ENCODE data around the gene CAB39.
A peak's percentile ranks its signal among the peaks of the same experiment; 100 is the strongest.
"Not testable (repeated sequence)": the region's sequence is repeated elsewhere in the genome, so short reads cannot be mapped to it uniquely, and the experiment has no call there.

The CAB39 gene

GRCh38 chr2:230684270-230685168 lies 28.1 kb upstream of the CAB39 start:
- no peak for DNase-seq

GRCh38 chr2:230685178-230685577 lies 27.5 kb upstream of the CAB39 start:
- no peak for DNase-seq

- DNase-seq, result no peak
These were observed 25.1 kb upstream of the CAB39 start for GRCh38 chr2:230687498-230687897.

GRCh38 chr2:230688490-230688889 lies 24.2 kb upstream of the CAB39 start:
- DNase-seq, result no peak

DNA sequence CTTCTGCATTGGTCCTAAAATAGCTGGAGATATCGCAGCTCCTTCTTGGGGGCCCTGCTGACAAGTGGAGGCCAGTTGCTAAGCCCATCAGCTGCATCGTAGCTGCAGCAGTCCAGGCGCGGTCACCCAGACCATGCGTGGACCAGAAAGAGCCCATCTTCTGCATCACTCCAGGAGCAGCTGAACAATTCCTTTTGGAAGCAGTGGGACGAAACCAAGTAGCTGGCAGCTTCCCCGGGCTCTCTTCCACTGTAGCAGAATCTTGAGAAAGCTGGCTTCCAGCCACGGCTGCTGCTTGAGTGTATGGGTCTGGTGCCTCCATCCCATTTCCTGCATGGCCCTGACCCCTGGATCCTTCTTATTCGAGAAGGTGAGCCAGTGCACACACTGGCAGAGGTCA lies 22.2 kb upstream of the CAB39 start:
- no peak for DNase-seq

GRCh38 chr2:230691005-230691647 lies 21.5 kb upstream of the CAB39 start:
- DNase-seq, result no peak

DNA sequence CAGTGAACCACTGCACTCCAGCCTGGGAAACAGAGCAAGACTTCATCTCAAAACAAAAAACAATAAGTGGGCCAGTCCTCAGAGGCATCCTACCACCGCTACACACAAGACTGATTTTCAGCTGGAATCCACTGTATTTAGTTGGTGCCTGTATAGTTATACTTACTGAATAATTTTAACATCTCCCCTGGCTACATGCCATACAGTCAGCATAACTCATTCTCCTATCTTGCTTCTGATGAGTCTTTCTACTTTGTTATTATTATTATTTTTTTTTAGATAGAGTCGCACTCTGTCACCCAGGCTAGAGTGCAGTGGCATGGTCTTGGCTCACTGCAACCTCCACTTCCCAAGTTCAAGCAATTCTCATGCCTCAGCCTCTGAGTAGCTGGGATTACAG lies 19.9 kb upstream of the CAB39 start:
- DNase-seq, result no peak

DNA sequence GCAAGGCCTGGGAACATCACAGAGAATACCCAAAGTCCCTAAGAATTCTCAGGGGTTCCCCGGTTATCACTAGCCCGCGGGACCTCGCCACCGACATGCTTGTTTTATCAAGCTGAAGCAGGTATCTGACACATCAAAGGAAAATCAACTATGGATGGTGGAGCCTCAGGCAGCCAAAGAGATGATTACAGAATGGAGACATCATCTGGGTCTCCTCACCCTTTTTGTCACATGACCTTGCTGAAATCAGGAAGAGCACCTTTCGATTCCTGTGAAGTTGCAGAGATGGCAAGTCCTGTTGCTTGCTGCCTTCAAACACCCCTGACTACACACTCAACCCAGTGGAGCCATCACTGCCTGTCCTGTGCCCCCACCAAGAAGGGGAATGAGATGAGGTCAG lies 19.2 kb upstream of the CAB39 start:
- no peak for DNase-seq

DNA sequence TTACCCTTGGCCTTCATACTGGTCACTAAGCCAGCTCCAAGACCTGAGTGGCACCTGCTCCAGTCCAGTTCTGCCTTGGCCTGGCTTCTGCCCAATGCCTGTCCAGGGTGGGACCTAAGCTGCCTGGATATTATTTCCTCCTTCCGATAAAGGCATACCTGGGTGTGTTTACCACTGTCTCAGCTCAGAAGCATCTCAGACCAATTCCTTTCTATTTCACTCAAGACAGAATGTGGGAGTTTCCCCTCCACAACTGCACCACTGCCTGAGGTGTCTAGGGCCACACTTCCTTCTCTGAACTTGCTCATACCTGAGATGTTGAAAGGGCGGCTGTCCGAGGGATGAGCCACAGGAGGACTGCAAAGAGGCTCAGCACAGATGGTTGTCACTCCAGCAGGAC lies 18.4 kb upstream of the CAB39 start:
- DNase-seq, result no peak

- DNase-seq, result no peak
These were observed 17.1 kb upstream of the CAB39 start for GRCh38 chr2:230695551-230695950.

GRCh38 chr2:230696670-230697069 lies 16.0 kb upstream of the CAB39 start:
- no peak for DNase-seq

- no peak for DNase-seq
These were observed 15.0 kb upstream of the CAB39 start for GRCh38 chr2:230697676-230698075.

DNA sequence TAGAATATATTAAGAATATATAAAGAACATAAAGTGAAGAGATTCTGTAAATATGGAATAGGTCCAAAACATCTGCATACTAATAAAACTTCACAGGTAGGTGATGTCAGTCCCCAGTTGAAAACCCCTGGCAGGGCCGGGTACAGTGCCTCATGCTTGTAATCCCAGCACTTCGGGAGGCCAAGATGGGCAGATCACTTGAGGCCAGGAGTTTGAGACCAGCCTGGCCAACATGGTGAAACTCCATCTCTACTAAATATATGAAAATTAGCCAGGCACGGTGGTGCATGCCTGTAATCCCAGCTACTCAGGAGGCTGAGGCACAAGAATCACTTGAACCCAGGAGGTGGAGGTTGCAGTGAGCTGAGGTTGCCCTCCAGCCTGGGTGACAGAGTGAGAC lies 13.9 kb upstream of the CAB39 start:
- DNase-seq, result not testable (repeated sequence)

DNA sequence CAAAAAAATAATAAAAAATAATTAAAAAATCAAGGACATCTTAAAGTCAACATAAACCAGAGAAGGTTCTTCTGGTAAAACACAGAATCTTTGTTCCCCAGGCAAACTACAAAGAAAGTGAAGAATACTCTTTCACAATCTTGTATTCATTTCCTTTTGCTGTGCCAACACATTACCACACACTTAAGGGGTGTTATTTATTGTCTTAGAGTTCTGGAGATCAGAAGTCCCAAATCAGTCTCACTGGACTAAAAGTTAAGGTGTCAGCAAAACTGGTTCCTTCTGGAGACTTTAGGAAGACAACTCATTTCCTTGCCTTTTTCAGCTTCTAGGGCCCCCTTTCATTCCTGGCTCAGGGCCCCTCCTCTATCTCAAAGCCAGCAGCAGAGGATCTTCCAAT lies 12.2 kb upstream of the CAB39 start:
- no peak for DNase-seq

DNA sequence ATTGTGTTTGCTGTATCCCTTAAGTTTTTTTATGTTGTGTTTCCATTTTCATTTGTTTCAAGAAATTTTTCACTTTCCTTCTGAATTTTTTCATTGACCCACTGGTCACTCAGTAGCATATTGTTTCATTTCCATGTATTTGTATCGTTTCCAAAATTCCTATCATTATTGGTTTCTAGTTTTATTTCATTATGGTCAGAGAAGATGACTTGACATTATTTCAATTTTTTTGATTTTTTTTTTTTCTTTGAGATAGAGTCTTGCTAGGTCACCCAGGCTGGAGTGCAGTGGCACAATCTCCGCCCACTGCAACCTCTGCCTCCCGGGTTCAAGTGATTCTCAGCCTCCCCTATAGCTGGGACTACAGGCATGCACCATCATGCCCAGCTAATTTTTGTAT lies 11.3 kb upstream of the CAB39 start:
- no peak for DNase-seq

DNA sequence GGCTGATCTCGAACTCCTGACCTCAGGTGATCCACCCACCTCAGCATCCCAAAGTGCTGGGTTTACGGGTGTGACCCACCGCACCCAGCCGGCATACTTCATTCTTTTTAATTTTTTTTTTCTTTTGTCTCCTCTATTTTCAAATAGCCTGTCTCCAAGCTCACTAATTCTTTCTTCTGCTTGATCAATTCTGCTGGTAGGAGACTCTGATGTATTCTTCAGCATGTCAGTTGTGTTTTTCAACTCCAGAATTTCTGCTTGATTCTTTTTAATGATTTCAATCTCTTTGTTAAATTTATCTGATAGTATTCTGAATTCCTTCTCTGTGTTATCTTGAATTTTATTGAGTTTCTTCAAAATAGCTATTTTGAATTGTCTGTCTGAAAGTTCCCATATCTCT lies 10.2 kb upstream of the CAB39 start:
- not testable (repeated sequence) for DNase-seq

- DNase-seq, result no peak
These were observed 9.1 kb upstream of the CAB39 start for GRCh38 chr2:230703514-230703913.

DNA sequence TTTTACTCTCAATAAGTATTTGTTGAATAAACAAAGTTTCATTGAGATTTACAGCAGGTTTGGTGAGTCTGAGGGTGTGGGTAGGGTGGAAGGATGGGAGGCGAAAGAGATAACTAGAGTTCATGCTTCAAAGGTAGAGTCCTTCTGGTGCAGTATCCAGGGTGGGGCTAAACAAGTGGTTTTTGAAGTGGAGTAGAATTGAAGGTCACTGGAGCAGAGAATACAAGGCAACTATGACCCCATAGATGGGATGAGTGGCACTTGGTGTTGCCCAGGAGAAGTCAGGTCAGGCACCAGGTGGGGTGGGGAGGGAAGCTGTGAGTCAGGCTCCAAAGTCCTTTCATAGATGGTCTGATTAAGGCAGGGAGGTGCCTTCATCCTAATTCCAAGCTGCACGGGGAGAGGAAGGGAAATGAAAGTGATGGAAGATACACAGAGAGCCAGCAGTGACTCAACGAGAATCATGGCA lies 6.6 kb upstream of the CAB39 start:
- DNase-seq, result no peak

DNA sequence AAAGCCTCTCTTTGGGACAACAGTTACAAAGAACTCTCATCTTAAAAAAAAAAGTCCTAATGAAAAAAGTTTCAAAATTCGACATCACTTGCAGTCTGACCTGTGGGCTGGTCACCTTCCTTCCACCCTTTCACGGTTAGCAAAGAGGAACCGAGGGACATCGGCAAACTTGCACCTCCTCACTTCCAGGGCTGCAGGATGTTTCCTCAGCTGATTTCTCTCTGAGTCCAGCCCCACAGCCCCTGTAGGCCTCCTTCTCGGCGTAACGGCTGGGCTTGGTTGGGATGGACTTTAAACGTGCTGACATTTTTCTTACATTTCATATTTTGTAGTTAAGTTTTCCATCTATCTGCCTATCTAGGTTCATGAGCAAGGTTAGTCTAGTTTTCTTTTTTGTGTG lies 5.7 kb upstream of the CAB39 start:
- no peak for DNase-seq

GRCh38 chr2:230708204-230708603 lies 4.4 kb upstream of the CAB39 start:
- DNase-seq, result no peak

- no peak for DNase-seq
These were observed 1.4 kb upstream of the CAB39 start for GRCh38 chr2:230711224-230711623.

DNA sequence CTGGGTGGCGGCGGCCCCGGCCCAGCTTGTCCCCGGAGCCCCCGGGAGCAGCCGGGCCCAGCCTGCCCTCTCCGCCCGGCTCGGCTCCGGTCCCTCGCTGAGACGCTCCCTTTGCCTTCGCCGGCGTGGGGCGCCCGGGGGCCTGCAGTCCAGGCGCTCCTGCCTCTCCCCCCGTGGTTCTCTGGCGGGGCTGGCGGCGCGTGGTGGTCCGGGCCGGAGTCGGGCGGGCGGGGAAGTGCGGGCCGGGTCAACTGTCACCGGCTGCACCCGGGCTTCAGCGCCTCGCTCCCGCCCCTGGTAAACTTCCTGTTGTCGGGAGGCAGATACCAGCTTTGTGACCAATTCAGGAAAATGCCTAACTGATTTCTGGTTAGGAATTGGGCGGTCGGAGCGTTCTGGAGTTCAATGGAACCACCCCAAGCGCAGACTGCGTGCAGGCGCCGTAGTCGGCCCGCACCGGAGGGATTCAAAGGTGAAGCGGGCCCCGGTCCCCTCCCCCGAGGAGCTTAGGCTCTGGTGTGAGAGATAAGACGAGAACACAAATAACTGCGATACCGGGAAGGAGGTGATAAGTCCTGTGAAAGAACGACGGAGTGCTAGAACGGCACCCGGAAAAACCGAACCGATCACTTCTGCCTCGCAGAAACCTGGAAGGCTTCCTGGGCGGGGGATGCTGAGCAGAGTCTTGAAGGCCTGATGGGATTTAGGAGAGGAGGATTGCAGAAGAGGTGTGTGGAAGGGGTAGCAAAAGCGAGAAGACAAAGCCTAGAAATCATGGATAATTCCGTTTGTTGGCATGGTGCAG lies 891 bp downstream of the CAB39 start:
- peak in 1 of 4 experiments; percentile 13 for DNase-seq

DNA sequence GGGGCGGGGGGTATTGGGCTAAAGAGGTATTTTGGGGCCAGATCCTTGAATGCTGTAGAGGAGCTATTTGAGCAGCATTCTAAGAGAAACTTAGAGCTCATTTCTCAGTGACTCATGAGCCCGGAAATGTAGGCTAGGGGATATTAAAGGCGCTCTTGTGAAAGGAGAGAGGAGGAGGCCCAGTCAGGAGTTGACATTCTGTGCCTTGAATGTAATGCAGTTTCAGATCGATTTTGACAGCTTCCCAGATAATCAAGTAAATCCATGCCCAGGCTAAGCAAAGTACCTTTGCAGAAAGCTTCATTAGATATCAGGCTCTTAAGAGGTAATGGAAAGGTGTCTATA lies 1.5 kb downstream of the CAB39 start:
- DNase-seq, result no peak

DNA sequence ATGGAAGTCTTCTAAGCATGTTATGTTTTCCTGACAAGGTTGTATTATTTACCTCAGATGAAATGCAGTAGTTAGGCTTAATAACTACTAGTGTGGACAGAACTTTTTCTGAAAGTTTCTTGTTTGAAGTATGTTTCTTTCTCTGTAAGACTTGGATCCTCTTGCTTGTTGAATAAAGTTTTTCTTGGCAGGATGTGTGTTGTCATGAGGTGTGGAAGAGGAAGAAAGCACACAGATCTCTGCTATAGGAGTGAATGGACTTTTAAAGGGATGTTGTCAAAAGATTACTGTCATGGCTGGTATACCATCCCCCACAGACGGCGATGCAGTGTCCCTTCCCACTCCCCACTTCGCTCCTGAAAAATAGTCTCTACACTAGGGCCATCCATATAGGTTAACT lies 2.6 kb downstream of the CAB39 start:
- DNase-seq, result no peak

All from activated CD4-positive, CD25-positive, alpha-beta regulatory T cell (primary cell).